CD1c-positive myeloid dendritic cell (primary cell): ENCODE data around the gene OAT.

Source experiments
- DNase-seq: peaks from one replicate; pipeline ENCODE4 v3.0.0-alpha.2; 2016; ENCODE audit errors: extremely low spot score

OAT gene

DNA sequence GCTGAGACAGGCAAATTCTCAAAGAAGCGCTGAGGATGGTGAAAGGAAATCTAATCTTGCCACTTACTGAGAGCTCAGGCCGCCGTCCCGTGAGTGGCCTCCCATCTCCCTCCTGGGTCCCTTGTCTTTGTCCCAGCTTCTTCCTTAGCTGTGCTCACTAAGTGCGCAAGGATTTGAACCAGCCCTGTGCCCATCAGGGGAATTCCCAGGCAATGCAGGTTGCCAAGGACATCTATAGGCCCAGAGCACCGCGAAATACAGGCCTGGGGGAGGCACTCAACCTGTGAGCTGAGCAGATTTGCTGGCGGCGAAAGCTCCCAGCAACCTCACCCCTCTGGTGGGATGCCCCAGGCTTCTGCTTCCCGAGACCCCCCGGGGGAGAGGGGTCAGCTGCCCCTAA, 64.8 kb downstream of the OAT start:
- DNase-seq = no peak

DNA sequence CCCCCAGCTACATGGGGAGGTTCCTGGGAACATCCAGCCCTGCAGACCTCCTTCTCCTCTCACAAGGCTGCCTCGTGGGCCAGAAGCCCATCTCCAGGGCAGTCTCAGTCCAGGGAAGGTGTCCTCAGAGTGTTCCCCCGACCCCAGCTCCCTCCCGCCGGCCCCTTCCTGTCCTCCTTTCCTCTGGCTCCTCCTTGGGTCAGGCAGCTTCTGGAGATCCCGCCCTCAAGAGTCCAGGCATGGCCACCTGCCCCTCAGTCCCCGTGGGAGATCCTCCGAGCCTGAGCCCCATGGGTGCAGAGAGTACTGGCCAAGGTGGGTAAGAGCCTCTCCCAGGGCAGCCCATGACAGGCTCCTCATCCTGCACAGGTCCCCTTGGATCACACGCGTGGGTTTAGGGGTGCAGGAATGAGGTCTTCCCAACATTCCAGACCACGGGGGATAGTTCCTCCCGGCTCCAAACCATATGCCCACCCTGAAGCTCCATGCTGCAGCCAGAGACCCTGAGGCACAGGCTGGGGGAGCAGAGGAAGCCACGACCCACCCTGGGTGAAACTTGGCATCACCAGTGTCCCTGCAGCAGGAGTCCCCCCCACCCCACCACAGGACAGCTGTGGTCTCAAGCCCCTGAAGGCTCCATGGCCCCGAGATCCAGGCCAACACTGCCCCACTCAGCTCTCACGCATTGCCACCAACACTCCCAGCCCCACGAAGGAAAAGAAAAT, 65.5 kb downstream of the OAT start:
- no peak for DNase-seq

DNA sequence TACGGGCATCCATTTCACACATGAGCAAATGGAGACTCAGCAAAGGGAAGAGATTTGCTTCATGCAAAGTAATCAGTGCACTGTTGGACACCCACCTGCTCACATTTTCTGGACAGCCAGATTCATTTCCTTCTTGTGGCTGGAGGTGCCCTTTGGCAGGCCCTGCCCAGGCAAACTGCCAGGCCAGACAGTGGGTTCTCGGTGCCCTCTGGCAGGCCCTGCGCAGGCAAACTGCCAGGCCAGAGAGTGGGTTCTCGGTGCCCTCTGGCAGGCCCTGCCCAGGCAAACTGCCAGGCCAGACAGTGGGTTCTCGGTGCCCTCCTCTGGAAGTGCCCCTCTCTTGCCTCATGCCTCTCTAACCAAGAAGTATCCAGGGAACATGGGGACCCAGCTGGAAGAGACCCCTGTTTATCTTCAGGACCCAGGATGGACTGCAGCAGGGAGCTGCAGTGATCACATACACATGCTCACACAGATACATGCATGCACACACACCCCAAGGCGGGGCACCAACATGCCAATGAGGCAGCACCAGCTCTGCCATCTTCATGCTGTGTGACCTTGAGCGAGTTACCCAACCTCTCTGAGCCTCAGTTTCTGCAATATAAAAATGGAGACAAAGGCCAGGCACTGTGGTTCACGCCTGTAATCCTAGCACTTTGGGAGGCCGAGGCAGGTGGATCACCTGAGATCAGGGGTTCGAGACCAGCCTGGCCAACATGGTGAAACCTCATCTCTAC, 67.1 kb downstream of the OAT start:
- no peak for DNase-seq

DNA sequence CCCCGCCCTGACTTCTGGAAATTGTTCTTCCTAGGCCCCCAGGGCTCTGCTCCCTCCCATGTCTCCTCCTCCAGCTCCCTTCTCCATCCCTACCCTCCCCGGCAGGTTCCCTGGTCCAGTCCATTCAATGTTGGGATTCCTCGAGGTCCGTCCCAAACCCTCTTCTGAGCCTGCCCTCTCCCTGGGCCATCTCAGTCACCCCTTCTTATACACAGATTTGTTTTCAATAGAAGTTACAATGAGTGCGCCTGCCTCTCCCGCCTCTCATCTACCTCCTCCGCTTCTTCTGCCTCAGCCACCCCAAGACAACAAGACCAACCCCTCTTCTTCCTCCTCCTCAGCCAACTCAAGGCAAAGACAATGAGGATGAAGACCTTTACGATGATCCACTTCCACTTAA, 67.9 kb downstream of the OAT start:
- DNase-seq = no peak

DNA sequence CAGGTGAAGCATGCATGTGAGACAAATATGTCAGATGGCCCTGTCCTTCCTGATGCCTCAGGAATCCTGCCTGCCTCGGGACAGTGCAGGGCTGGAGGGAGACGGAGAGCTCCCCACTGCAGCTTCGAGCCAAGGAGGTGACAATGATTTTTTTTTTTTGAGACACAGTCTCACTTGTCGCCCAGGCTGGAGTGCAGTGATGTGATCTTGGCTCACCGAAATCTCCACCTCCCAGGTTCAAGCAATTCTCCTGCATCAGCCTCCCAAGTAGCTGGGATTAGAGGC, 68.8 kb downstream of the OAT start:
- DNase-seq = no peak

DNA sequence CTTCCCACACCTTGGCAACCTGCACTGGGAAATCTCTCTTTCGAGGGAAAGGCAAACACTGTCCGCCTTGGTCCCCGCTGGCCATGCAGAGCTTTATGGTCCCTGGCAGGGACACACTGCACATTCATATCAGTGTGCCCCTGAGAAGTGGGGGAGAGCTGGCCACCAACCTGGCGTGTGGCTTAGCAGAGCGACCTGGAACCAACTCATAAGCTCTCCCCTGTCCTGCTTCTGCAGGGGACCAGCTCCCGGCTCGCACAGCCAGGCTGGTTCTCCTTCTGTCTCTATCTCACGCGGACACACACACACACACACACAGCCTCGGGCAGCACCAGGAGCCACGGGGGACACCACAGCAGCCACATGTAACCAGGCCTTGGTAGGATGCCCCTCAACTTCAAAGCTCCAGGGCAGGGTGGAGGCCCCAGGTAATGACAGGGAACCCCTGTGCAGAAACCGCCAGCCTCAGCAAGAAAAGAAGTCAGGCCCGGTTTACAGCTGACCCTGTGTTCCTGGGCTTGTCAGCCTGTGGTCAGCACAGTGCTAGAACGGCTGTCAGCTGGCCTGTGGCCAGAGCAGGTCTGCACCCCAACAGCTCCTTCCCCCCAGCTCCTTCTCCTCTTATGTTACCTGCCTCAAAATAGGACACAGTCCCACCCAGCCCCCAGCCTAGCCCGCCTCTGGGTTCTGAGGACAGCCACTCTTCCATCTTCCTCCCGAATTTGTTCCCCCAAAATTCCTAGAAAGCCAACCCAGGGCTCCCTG, 69.3 kb downstream of the OAT start:
- no peak for DNase-seq

DNA sequence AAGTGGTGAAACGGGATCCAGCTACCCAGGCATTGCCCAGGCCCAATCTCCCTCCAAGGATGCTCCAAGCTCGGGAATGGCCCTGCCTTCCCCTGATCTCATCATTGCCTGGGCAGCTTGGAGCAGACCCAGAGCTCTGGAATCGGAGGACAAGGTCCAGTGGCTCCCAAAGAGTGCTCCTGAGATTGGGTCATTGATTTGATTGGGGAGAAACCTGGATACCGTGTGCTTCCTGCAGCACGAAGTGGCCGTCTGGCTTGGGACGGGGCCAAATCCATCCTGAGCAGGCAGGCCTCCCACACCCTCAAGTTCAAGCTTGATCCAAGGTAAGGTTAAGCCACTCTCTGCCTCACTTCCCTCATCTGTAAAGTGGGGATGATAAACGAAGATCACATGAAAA, 69.9 kb downstream of the OAT start:
- DNase-seq = no peak

DNA sequence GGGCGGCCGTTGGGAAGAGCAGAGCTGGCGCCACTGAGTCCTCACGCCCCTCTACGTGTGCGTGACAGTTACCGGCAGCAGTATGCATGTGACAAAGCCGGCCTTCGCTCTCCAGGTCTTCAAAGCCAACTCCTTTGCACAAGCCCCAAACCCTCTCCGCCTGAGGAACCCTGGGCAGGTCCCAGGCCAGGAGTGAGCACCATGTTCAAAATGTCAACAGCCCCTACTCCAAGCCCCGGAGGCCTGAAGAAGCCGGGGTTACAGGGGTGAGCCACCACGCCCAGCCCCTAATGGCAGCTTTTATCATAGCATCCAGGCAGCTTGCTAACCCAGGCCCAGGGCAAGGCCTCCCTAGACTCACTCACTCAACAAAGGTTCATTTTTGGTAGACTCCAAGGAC, 70.8 kb downstream of the OAT start:
- DNase-seq = no peak
